Stimulated activated CD8-positive, alpha-beta memory T cell treated with anti-CD3 and anti-CD28 coated beads, Interleukin-7, amount 100 ng/mL, for 4 hours (primary cell): ENCODE results near the gene SETD1B.
"Not testable (repeated sequence)": the region's sequence is repeated elsewhere in the genome, so short reads cannot be mapped to it uniquely, and the experiment has no call there.

Experiments used
- DNase-seq, 2 donors: peaks; one replicate each; pipeline ENCODE4 v3.0.0-alpha.2; 2020; ENCODE audit warnings: low read depth in 2 of 2

The SETD1B gene

DNA sequence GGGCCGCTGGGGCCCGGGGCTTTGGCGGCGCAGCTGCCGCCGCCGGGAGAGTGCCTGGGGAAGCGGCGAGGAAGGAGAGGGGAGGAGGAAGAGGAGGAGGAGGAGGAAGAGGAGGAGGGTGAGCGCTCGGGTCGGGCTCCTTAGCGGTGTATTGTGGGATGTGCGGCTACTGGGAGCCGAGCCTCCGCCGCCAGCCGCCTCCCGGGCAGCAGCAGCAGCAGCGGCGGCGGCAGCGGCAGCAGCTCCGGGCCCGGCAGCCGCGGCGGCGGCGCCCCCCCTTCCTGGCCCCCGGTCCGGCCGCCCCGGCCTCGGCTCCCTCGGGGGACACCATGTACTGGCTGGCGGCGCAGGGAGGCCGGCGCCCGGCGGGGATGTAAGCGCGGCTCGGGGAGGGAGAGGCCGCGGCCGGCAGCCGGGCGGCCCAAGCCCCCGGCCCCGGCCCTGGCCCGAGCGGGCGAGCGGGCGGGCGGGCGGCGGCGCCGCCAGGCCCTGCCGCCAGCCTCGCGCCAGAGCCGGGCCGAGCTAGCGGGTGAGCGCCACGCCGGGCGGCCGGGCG lies at the start of gene SETD1B:
Gene SETD1B, plus strand, starts transcription at position 149 of the 556 bp plus-strand sequence. CDS start 729 bp downstream, outside the sequence.
- no peak for DNase-seq

DNA sequence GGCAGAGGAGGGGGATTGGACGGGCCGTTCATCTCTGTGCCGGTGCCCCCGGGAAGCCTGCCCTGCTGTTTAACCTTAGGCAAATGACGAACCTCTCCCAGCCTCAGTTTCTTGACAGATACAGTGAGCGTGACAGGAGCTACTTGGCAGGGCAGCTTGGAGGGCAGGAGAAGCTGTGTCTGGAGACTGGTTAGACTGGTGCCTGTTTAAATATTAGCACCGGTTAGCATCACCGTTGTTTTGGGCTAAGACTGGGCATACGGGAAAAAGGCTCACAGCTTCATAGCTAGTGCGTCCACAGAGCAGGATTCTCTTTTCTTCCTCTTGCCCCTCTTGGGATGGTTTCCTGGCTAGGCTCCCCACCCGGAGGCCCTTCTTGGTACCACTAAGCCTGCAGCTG lies 49.0 kb upstream of the SETD1B start:
- no peak for DNase-seq

DNA sequence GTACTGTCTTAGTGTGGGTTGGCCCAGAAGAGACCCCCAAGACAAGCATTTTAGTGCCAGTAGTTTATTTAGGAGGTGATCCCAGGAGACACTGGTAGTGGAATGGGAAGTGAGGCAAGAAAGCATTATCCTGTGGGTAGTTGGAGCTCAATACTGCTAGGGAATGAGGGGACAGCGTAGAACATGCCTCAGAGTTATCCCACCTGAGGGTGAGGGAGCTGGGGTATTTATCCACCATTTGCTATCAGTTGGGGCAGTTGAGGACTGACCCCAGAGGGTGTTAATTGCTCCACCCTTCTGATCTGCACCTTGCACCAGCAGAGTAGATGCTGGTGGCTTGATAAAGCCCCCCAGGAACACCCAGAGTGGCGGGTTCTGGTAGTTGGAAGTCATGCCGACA lies 48.2 kb upstream of the SETD1B start:
- DNase-seq: no peak

DNA sequence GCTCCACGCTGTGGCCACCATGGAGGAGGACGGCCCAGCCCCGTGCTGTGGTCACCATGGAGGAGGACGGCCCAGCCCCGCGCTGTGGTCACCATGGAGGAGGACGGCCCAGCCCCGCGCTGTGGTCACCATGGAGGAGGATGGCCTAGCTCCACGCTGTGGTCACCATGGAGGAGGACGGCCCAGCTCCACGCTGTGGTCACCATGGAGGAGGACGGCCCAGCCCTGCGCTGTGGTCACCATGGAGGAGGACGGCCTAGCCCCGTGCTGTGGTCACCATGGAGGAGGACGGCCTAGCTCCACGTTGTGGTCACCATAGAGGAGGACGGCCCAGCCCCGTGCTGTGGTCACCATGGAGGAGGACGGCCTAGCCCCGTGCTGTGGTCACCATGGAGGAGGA lies 45.3 kb upstream of the SETD1B start:
- not testable (repeated sequence) for DNase-seq

DNA sequence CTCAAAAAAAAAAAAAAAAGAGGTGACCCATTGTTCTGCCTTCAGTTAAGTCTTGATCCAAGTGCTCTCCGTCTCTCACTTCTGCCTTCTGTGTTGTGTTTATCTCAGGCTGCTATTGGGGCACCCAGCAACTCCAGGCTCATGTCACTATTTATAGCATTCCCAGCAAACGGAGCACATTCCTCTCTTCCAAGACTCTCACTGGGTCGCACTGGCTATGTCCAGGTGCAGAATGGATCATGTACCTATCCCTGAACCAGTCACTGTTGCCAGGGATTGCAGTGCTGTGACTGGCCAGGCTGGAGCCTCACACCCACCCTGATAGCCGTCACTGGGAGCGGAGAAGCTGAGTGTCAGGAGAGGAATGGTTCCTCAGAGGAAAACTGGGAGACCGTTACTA lies 41.5 kb upstream of the SETD1B start:
- DNase-seq: no peak

DNA sequence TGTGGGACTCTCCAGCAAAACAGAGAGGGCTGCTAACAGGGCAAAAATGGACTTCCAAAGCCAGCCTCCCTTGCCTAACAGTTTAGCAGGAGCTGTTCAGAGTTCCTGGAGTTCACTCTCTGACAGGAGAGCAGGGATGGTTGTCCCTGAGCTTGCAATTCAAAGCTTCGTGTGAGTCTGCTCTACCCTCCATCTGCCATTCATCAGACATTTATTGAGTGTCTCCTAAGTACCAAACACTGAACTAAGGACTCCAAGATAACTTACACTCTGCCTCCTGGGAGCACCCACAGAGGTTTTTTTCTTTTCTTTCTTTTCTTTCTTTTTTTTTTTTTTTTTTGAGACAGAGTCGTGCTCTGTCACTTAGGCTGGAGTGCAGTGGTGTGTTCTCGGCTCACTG lies 39.0 kb upstream of the SETD1B start:
- DNase-seq: no peak

DNA sequence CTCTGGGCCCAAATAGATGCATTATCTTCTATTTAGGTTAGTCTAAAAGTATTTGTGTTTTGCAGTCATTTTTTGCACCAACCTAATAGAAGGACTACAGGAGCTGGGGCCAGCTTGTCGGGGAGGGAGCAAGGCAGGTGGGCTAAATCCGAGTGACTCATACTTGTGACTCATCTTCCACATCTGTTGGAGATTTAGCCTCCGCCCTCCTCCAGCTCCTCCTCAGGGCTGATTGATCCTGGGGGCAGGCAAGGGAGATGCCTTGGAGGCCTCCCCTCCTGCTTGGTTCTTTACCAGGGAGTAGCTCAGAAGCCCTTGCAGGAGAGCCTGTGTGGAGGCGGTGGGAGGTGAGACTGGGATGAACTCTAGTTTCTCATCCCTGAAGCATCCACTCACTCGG lies 38.2 kb upstream of the SETD1B start:
- no peak for DNase-seq

DNA sequence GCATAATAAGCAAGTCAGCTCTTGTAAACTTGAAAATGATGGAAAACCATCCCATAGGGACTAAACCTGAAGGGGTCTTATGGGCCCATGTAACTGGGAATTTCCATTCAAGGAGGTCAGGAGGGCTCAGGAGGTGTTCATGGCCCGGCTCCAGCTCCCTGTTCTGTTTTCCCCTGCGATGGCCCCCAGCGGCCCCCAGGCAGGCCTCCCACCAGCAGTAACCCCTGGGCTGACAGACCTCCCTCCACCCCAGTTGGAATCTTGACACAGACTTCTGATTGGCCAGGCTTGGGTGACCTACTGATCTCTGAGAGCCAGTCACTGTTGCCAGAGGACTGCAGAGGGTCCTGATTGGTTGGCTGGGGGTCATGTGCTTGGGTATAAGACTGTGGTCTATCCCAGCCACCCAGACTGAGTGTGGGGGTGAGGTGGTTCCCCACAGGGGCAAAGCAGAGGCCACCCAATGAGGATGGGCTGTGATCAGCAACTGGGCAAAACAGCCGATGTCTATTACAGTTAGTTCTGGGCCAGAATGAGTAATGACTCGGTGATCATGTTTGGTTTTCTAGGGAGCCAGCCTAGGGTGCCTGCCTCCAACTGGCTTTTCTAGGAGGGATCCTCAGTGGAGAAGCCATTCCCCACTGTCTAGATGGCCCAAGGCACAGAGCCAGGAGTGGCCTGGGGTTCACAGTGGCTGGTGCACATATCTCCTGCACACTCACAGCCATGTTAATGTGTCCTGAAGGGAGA lies 37.3 kb upstream of the SETD1B start:
- no peak for DNase-seq

DNA sequence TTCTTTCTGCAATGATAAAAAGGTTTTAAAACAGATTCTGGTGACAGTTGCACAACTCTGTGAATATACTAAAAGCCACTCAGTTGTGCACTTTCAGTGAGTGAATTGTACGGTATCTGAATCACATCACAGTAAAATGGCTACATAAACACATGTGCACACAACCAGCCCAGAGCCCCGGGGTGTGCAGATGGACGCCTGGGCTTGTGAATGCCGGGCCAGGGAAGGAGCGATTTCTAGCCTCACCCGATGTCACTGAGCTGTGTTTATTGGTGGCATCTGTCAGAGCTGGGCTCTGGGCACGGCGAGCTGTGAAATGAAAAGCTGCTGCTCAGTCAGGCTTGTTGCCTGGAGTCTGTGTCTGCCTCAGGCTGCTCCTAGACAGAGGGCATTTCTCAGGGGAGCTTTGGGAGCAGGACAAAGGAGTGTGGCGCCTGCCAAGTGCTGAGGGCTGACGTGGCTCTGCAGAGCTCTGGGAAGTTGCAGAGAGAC lies 36.2 kb upstream of the SETD1B start:
- no peak for DNase-seq

DNA sequence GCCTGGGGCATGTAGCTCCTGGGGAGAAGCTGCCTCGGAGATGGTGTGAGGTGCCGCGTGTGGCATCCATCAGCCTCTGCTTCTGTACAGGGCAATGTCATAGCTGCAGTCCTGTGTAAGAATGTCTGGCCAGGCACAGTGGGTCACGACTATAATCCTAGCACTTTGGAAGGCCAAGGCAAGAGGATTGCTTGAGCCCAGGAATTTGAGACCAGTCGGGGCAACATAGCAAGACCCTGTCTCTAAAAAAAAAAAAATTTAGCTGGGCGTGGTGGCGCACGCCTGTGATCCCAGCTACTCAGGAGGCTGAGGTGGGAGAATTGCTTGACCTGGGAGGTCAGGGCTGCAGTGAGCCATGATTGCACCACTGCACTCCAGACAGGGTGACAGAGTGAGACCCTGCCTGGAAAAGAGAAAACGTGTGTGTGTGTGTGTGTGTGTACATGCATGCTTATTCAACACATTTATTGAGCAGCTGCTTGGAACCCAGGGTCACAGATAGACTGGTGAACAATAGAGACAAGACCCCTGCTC lies 34.4 kb upstream of the SETD1B start:
- no peak for DNase-seq

DNA sequence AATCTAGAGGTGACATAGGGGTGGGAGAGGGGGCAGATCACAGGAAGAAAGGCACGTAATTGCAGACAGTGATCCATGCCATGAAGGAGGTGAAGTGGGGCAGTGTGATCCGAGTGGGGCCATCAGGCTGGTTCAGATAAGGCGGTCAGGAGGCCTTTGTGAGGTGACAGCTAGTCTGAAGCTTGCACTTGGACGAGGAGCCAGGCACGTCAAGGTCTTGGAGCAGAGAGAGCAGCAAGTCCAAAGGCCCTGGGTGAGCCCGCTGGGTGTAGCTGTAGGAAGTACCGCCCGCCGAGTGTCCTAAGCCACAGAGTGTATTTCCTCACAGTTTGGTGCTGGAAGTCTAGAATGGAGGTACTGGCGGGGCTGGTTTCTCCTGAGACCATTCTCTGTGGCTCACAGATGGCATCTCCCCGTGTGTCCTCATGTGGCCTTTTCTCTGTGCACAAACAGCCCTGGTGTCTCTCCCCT lies 33.9 kb upstream of the SETD1B start:
- no peak for DNase-seq

DNA sequence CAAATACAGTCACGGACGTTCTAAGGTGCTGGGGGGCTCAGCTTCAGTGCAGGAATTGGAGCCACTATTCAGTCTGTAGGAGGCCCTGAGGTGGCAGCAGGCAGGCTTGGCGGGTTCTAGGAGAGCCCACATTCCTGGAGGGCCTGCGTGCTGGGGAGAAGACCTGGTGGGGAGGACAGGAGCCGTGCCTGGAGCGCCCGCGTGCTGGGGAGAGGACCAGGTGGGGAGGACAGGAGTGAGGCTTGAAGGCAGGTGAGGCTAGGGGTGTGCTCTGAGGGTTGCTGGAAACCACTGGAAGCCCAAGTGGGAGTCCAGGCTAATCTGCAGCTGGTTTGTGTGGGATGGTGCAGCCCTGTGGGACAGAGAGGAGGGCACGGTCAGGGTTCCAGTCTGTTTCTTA lies 33.4 kb upstream of the SETD1B start:
- DNase-seq: no peak

DNA sequence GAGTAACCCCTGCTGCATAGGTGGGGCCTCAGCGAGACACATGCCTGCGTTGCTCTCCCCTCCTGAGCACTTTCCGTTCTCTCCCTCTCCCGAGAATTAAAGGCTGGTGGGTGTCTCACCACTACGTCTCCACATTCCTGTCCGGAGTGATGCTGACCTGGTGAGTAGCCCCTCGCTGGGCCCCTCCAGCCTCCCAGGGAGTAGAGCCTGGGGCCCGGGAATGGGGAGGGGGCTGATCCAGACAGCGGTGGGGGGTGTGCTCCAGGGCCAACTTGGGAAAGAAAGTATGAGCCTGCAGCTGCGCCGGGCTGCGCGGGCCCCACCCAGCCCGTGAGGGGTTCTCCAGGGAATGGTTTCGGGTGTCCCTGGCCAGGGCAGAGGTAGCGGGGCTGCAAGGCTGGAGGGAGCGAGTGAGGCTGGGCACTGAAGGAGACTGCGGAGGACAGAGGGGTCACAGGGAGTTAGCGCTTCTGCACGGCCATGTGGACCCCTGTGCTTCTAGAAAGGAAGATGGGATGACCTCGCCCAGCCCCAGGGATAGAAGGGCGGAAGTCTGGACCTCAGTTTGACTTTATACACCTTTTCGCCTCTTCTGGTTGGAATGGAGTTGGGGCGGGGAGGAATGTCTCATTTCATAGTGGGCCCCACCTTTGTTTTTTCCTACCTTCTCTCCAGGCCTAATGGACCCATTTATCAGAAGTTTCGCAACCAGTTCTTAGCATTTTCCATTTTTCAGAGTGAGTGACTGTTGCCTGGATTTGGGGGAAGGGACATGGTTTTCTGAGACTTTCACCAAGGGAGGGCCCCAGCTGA lies 32.8 kb upstream of the SETD1B start:
- no peak for DNase-seq

DNA sequence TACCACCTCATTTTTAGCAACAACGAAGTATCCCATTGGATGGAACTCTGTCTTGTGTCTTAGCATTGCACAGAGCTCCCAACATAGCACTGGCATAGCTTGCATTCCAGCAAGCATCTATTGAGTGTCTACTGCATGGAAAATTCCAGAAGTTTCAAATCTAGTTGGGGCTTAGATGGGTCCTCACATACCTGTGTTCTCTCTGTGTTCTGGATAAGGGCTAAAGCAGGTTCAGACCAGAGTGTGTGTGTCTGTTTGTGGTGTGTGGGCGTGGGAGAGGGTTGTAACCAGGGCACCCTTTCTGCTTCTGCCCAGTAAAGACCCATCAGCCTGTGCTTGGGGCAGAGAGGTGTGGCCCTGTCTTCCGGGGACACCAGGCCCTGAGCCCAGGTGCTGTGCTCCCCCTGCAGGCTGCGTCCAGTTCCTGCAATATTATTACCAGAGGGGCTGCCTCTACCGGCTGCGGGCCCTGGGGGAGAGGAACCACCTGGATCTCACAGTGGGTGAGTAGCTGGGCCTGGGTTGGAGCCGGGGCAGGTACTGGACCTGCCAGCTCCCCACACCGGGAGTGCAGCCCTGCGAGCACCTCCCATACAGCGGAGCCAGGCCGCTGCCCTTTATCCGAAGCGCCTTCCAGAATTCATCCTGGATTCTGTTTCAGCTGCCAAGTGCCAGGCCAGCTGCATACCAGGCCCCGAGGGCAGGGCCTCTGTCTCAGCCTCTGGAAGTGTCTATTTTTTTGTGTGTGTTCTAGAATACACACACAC lies 30.6 kb upstream of the SETD1B start:
- DNase-seq: peak in 1 of 2 donors; percentile 64

DNA sequence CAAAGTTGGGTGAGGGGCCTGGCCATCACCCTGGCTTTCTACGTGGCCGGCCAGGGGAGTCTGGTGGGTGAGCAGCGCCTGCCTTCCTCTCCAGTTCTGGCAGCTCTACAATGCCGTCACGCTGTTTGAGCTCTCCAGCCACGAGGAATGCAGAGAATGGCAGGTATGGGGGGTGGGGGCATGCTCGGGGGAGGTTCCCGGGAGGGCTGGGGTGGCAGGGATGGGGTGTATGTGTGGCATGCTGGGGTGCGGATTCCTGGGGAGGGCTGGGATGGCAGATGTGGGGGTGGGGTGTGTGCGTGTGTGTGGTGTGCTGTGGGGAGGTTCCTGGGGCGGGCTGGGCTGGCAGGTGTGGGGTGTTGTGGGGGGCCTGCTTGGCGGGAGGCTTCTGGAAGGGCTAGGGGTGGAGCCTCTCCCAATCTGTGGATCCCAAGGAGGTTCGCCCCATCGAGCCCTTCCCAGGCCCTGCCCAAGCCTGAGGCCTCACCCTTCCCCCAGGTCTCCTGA lies 28.8 kb upstream of the SETD1B start:
- DNase-seq: no peak

DNA sequence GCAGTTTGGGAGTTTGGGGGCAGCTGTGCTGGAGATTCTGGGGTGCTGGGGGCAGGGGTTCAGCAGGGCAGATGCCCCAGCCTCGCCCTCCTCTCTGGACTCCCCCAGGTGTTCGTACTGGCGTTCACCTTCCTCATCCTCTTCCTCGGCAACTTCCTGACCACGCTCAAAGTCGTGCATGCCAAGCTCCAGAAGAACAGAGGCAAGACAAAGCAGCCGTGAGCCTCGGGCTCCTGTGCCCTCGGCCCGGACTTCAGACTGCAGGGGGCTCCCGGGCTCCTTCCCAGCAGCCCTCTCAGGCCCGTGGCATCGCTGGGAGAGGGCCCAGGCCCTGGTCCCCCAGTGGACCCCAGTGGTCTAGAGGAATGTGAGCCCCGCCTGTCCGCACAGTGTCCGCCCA lies 28.3 kb upstream of the SETD1B start:
- no peak for DNase-seq

DNA sequence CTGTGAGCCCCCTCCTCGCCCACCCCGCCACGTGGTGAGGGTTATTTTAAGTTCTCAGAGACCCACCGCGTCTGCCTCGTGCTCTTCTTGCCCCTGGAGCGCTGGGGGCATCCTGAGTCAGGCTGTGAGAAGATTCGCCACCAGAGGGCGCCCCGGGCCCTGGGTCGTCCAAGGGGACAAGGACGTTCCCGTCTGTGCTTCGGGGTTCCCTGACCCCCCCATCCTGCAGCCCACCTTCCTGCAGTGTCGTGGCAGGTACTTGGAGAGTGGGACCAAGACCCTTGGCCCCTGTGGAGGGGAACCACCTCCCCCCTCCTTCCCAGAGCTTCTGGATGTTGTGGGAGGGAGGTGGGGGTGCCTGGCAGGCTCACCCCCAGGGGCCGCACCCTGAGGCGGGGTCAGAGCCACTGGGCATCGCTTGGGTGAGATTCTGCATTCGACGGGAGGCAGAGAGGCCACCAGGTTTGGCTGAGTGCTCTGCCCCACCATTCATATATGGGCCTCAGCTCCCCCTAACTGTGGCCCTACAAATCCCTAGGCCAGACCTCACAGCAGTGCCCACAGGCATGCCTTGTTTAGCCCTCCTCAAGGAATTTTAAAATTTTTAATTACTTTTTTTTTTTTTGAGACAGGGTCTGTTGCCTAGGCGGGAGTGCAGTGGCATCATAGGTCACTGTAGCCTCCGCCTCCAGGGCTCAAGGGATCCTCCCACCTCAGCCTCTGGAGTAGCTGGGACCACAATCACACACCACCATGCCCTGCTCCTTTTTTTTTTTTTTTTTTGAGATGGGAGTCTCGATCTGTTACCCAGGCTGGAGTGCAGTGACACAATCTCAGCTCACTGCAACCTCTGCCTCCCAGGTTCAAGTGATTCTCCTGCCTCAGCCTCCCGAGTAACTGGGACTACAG lies 27.4 kb upstream of the SETD1B start:
- DNase-seq: peak; percentile 77

DNA sequence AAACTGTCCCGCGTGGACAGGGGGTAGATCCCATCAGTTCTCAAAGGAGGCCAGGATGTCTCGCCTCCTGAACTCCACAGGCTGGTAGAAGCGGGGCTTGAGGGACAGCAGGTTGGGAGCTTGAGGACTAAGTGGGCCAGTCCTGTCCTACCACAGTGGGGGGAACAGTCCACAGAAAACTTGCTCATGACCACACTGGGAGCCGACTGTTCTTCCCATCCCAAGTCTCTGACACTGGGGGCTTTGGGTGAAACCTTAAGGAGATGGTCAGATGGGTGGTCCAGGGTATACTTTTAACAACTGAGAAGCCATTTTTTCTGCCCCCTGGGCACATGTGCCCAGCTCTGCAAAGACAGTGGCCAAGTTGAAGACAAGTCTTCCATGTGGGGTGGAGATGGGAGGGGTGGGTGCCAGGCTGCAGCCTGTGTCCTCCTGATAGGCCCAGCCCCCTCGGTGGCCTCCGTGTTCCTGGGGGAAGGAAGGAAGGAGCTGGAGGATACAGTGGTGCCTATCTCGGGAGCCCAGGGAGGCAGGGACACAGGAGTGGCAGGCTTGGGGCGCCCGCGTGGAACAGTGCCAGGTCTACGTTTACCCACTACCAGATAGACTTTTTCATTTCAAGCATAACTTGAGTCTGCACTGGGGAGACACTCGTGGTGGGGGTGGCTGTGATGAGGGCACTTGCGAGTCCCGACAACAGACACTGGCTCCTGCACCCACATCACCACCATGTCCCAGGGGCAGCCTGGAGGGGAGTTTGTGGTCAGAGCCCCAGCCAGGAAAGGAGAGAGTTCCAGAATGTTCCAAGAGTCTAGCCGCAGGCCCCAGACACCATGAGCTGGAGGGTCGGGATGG lies 25.0 kb upstream of the SETD1B start:
- no peak for DNase-seq

DNA sequence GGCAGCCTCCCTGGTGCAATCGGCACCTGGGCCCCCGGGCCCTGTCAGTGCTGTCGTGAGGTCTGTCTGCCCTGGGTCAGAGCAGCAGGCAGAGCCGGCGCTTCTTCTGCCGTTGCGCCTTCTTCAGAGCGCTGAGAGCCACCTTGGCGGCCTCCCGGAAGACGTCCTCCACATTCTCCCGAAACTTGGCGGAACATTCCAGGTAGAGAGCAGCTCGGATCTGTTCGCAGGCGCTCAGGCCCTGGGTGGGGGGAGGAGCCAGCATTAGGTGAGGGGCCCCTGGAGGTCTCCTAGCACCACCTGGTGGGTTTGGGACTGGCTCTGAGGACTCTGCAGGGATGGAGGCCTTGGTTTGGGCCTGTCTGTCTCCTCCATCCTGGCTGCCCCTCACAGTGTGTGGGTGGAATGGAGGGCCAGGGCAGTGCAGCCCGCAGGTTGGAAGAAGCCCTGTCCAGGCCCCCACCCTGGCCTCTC lies 24.4 kb upstream of the SETD1B start:
- DNase-seq: no peak
